T-helper 1 cell treated with Interleukin-12 subunit alpha and Interleukin-12 subunit beta and Interleukin-4 antibody, amounts not matched to agents 30 μg/mL and 1 μg/mL, for 36 hours (primary cell): ENCODE measurements around the gene S100A5.
"Not testable (repeated sequence)": the region's sequence is repeated elsewhere in the genome, so short reads cannot be mapped to it uniquely, and the experiment has no call there.

Source experiments
- H3K27ac Mint-ChIP-seq: one replicate; pipeline ENCODE4 v1.8.0; 2021; ENCODE audit warnings: mild to moderate bottlenecking, mixed read lengths
- H3K27me3 Mint-ChIP-seq: one replicate; pipeline ENCODE4 v1.8.0; 2021; ENCODE audit warnings: low read depth, mixed read lengths
- H3K36me3 Mint-ChIP-seq: one replicate; pipeline ENCODE4 v1.8.0; 2021; ENCODE audit warnings: low read depth, mixed read lengths
- H3K4me1 Mint-ChIP-seq: one replicate; pipeline ENCODE4 v1.8.0; 2021; ENCODE audit warnings: low read depth, mixed read lengths
- H3K4me3 Mint-ChIP-seq: one replicate; pipeline ENCODE4 v1.8.0; 2021; ENCODE audit warnings: mild to moderate bottlenecking, moderate library complexity, mixed read lengths
- H3K9me3 Mint-ChIP-seq: one replicate; pipeline ENCODE4 v1.8.0; 2021; ENCODE audit warnings: mixed read lengths

The S100A5 gene

GRCh38 chr1:153521808-153522207 lies 18.9 kb downstream of the S100A5 start:
- not testable (repeated sequence) for H3K4me3 Mint-ChIP-seq, H3K27me3 Mint-ChIP-seq, H3K4me1 Mint-ChIP-seq, H3K36me3 Mint-ChIP-seq, H3K9me3 Mint-ChIP-seq, H3K27ac Mint-ChIP-seq

- no peaks in the 10 kb centered on the region for H3K9me3 Mint-ChIP-seq
- peaks cover 11% of the 10 kb centered on the region for H3K4me1 Mint-ChIP-seq
- H3K27ac Mint-ChIP-seq = no peak overlapping the region
- H3K4me3 Mint-ChIP-seq = no peak overlapping the region
- H3K36me3 Mint-ChIP-seq = no peaks in the 10 kb centered on the region
- H3K27me3 Mint-ChIP-seq = no peaks in the 10 kb centered on the region
Measured at GRCh38 chr1:153520818-153521476, 19.8 kb downstream of the S100A5 start.

- H3K4me1 Mint-ChIP-seq = peaks cover 14% of the 10 kb centered on the region
- H3K4me3 Mint-ChIP-seq, H3K36me3 Mint-ChIP-seq, H3K9me3 Mint-ChIP-seq, H3K27ac Mint-ChIP-seq, H3K27me3 Mint-ChIP-seq: not testable (repeated sequence)
Measured at GRCh38 chr1:153520137-153520691, 20.5 kb downstream of the S100A5 start.

GRCh38 chr1:153519242-153519641 lies 21.5 kb downstream of the S100A5 start:
- peaks cover 14% of the 10 kb centered on the region for H3K4me1 Mint-ChIP-seq
- H3K36me3 Mint-ChIP-seq = no peaks in the 10 kb centered on the region
- no peaks in the 10 kb centered on the region for H3K9me3 Mint-ChIP-seq
- no peak overlapping the region for H3K27ac Mint-ChIP-seq
- H3K27me3 Mint-ChIP-seq = no peaks in the 10 kb centered on the region
- no peak overlapping the region for H3K4me3 Mint-ChIP-seq

GRCh38 chr1:153515504-153516394 lies 25.0 kb downstream of the S100A5 start:
- Mint-ChIP-seq H3K4me1 (peaks cover 20% of the 10 kb centered on the region), H3K36me3 (no peaks in the 10 kb centered on the region), H3K27me3 (no peaks in the 10 kb centered on the region), H3K27ac (peak overlapping the region; percentile 38), H3K9me3 (no peaks in the 10 kb centered on the region), H3K4me3 (no peak overlapping the region)

- H3K27me3 Mint-ChIP-seq = no peaks in the 10 kb centered on the region
- H3K36me3 Mint-ChIP-seq = no peaks in the 10 kb centered on the region
- no peaks in the 10 kb centered on the region for H3K9me3 Mint-ChIP-seq
- peaks cover 28% of the 10 kb centered on the region for H3K4me1 Mint-ChIP-seq
- no peak overlapping the region for H3K4me3 Mint-ChIP-seq
- H3K27ac Mint-ChIP-seq = no peak overlapping the region
Measured at GRCh38 chr1:153513666-153514065, 27.1 kb downstream of the S100A5 start.

- Mint-ChIP-seq H3K4me3 (no peak overlapping the region), H3K4me1 (peaks cover 28% of the 10 kb centered on the region), H3K36me3 (no peaks in the 10 kb centered on the region), H3K9me3 (no peaks in the 10 kb centered on the region), H3K27me3 (no peaks in the 10 kb centered on the region), H3K27ac (no peak overlapping the region)
Measured at GRCh38 chr1:153513023-153513422, 27.7 kb downstream of the S100A5 start.

GRCh38 chr1:153510984-153511410 lies 29.7 kb downstream of the S100A5 start:
- Mint-ChIP-seq H3K9me3 (no peaks in the 10 kb centered on the region), H3K4me3 (no peak overlapping the region), H3K27me3 (no peaks in the 10 kb centered on the region), H3K36me3 (no peaks in the 10 kb centered on the region), H3K27ac (peak overlapping the region; percentile 49), H3K4me1 (peaks cover 24% of the 10 kb centered on the region)

- H3K9me3 Mint-ChIP-seq = no peaks in the 10 kb centered on the region
- H3K4me3 Mint-ChIP-seq = no peak overlapping the region
- H3K27ac Mint-ChIP-seq = peak overlapping the region; percentile 17
- H3K27me3 Mint-ChIP-seq = no peaks in the 10 kb centered on the region
- no peaks in the 10 kb centered on the region for H3K36me3 Mint-ChIP-seq
- H3K4me1 Mint-ChIP-seq = peaks cover 21% of the 10 kb centered on the region
Measured at GRCh38 chr1:153509729-153510354, 30.9 kb downstream of the S100A5 start.

GRCh38 chr1:153509036-153509435 lies 31.7 kb downstream of the S100A5 start:
- Mint-ChIP-seq H3K27me3 (no peaks in the 10 kb centered on the region), H3K9me3 (no peaks in the 10 kb centered on the region), H3K27ac (no peak overlapping the region), H3K4me3 (no peak overlapping the region), H3K36me3 (no peaks in the 10 kb centered on the region), H3K4me1 (peaks cover 21% of the 10 kb centered on the region)

- no peaks in the 10 kb centered on the region for H3K36me3 Mint-ChIP-seq
- peaks cover 3% of the 10 kb centered on the region for H3K27me3 Mint-ChIP-seq
- H3K9me3 Mint-ChIP-seq = no peaks in the 10 kb centered on the region
- H3K4me3 Mint-ChIP-seq = no peak overlapping the region
- H3K4me1 Mint-ChIP-seq = peaks cover 14% of the 10 kb centered on the region
- peak overlapping the region; percentile 41 for H3K27ac Mint-ChIP-seq
Measured at GRCh38 chr1:153507926-153508583, 32.7 kb downstream of the S100A5 start.

- Mint-ChIP-seq H3K4me1 (peaks cover 14% of the 10 kb centered on the region), H3K27ac (no peak overlapping the region), H3K36me3 (no peaks in the 10 kb centered on the region), H3K9me3 (no peaks in the 10 kb centered on the region), H3K4me3 (no peak overlapping the region), H3K27me3 (peaks cover 6% of the 10 kb centered on the region)
Measured at GRCh38 chr1:153506831-153507413, 33.8 kb downstream of the S100A5 start.

- Mint-ChIP-seq H3K4me3 (no peak overlapping the region), H3K4me1 (peaks cover 14% of the 10 kb centered on the region), H3K27me3 (peaks cover 7% of the 10 kb centered on the region), H3K36me3 (no peaks in the 10 kb centered on the region), H3K27ac (no peak overlapping the region), H3K9me3 (no peaks in the 10 kb centered on the region)
Measured at GRCh38 chr1:153506386-153506785, 34.3 kb downstream of the S100A5 start.

GRCh38 chr1:153505576-153505975 lies 35.2 kb downstream of the S100A5 start:
- Mint-ChIP-seq H3K4me3 (no peak overlapping the region), H3K9me3 (no peaks in the 10 kb centered on the region), H3K4me1 (peaks cover 7% of the 10 kb centered on the region), H3K27ac (no peak overlapping the region), H3K27me3 (peaks cover 7% of the 10 kb centered on the region), H3K36me3 (no peaks in the 10 kb centered on the region)
